Smooth muscle cell of the umbilical artery (primary cell): ENCODE data around the gene MS4A6A. TPM values are rescaled to one million over a fixed set of nuclear protein-coding genes. Genes with fewer than 3 reads are reported as not detected.

Experiments
- total RNA-seq: library from RNA; depleted of rRNA; stranded (reverse); fragments of >200 nt; gene quantifications from 2 replicates; pipeline ENCODE4 v1.2.3, GENCODE V29; 2014

The MS4A6A gene, protein sequence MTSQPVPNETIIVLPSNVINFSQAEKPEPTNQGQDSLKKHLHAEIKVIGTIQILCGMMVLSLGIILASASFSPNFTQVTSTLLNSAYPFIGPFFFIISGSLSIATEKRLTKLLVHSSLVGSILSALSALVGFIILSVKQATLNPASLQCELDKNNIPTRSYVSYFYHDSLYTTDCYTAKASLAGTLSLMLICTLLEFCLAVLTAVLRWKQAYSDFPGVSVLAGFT
- total RNA-seq: not detected in 2 replicates

DNA sequence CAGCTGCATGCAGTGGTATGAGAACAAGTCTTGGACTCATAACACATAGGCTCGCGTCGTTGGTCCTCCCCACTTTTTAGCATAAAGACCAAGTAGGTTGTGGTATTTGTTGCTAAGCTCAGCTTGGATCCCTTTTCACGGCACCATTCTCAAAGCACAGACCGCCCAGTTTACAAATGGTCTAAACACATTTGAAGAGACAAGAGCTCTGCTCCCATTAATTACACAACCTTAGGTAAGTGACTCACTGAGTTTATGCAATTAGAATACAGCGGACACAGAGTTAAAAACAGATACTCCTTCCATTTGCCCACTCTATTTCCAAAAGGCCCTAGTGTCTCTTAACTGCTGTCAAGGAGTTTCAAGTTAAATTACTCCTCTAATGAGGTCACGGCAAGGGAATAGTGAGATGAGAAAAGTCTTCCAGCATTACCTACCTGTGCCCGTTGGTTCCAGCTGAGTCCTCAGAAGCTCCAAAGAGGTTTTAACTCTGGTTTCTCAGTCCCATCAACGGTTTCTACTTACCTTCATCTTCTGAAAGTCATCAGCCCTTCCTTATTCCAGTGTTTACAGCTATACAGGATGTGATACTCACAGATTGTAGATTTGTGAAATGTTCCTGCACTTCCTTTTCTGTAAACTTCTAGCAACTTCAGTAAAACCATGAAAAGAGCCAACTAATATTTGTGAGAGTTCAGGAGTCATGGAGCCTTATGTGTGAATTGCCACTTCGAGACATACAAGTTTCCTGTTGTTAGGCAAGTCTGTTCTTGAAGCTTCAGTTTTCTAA, at the start of gene MS4A6A:
TSS of gene MS4A6A (minus strand) at position 543 of the 790 bp plus-strand sequence. CDS start 1,356 bp downstream, outside the sequence.

Other genes with a start within 250 kb of the MS4A6A start
- not detected in 2 replicates for gene OOSP1, start 244.7 kb downstream of the MS4A6A start, total RNA-seq
- gene OOSP4A, start 219.1 kb downstream of the MS4A6A start, total RNA-seq: not detected in 2 replicates
- gene OOSP4B, start 165.9 kb downstream of the MS4A6A start, total RNA-seq: not detected in 2 replicates
- not detected in 2 replicates for gene OOSP2, start 142.7 kb downstream of the MS4A6A start, total RNA-seq
- not detected in 2 replicates for gene MS4A3, start 126.4 kb downstream of the MS4A6A start, total RNA-seq
- gene MS4A2, start 94.4 kb downstream of the MS4A6A start, total RNA-seq: not detected in 2 replicates
- not detected in 2 replicates for gene MS4A4E, start 60.1 kb upstream of the MS4A6A start, total RNA-seq
- not detected in 2 replicates for gene MS4A4A, start 97.6 kb upstream of the MS4A6A start, total RNA-seq
- not detected in 2 replicates for gene MS4A6E, start 144.2 kb upstream of the MS4A6A start, total RNA-seq
- gene MS4A7, start 195.4 kb upstream of the MS4A6A start, total RNA-seq: not detected in 2 replicates
- not detected in 2 replicates for gene MS4A14, start 213.4 kb upstream of the MS4A6A start, total RNA-seq
- gene MS4A5, start 246.5 kb upstream of the MS4A6A start, total RNA-seq: not detected in 2 replicates